DLD1 (cell line): ENCODE measurements around the gene DOCK6.

Source experiments
- in situ Hi-C: cut with HindIII; loops from 2 replicates; pipeline ENCODE4 v1.10.0; 2017; ENCODE audit warnings: low sequenced_read_pairs

The DOCK6 gene

DNA sequence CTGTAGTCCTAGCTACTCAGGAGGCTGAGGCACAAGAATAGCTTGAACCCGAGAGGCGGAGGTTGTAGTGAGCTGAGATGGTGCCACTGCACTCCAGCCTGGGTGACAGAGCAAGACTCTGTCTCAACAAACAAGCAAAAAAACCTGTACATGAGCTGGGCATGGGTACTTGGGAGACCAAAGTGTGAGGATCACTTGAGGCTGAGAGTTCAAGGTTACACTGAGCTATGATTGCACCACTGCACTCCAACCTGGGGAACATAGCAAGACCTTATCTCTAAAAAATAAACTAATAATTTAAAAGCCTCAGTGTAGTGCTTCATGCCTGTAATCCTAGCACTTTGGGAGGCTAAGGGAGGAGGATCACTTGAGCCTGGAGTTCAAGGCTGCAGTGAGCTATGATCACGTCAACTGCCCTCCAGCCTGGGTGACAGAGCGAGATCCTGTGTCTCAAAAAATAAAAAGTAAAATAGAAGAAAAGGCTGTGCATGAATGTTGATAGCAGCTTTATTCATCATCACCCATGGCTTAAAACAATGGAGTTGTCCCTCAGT lies 12.3 kb upstream of the DOCK6 start:
- in situ Hi-C loops, result no loop called here

DNA sequence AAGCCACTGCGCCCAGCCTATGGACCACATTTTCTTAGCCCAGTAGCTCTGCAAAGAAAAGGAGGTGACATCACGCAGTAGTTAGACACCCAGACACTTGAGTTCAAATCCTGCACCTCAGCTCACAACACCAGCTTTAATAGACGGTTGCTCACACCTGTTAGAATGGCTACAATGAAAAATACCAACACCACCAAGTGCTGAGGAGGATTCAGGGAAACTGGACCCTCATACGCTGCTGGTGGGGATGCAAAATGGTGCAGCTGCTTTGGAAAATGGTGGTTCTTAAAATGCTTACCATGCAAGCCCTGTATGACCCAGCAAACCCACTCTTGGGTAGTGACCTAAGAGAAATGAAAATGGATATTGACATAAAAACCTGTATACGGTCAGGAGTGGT lies 11.7 kb upstream of the DOCK6 start:
- in situ Hi-C loops, result no loop called here

- in situ Hi-C loops, result no loop called here
Measured at GRCh38 chr19:11273296-11273695, 11.0 kb upstream of the DOCK6 start.

DNA sequence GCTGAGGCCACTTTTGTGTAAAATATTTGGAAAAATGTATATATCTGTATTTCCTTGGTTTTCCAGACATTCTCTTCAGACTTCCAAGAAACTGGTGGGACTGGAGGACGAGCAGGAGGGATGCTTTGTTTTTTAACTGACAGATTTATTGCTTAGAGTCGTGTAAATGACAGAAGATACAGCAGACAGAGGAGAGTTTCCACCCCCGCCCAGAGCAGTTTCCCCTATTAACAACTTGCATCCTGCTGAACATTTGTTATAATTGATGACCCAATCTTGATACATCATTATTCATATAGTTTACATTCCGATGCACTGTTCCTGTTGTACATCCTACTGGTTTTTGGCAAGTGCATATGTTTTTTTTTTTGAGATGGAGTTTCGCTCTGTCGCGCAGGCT lies 7.1 kb upstream of the DOCK6 start:
- in situ Hi-C loops, result no loop called here

DNA sequence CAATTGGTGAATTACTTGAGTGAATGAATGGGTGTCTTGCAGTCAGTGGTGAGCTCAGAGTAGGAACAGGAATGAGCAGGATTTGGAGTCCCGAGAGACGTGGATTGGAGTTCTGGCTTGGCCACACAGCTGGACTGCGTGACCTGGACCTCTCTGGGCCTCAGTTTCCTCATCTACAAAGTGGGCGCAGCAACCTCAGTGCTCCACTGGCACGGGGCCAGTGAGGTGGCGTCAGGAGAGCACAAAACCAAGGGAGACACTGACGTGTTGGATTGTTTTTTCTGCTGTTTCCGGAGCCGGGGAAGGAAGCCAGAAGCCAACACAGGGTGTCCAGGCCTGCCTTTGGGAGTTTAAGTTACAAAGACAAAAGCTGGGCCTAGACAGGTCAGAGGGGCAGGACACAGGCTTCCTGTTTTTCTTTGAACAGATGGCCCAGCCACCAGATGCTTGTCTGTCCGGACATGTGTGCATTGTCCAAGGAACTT lies 6.5 kb upstream of the DOCK6 start:
- in situ Hi-C loops, result no loop called here

DNA sequence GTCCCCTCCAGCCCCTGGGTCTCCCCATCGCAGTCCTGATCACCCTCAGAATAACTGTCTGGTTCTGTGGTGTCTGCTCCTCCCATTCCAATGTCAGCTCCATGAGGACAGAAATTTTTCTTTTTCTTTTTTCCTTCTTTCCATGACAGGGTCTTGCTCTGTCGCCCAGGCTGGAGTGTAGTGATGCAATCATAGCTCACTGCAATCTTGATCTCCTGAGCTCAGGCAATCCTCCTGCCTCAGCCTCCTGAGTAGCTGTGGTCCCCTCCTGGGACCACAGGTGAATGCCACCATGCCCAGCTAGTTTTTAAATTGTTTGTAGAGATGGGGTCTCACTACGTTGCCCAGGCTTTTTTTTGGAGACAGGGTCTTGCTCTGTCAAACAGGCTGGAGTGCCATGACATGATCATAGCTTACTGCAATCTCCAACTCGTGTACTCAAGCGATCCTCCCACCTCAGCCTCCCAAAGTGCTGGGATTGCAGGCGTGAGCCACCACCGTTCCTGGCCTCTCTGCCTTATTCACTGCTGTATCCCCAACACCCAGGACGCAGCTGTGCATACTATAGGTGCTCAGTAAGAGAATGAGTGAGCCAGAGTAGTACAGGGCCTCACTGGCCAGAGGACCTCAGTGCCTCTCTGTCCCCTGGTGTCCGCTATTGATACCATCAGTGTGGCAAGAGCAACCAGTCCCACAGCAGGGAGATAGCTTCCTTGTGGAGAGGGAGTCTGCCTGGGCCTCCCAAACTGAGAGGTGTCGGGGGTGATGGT lies 5.2 kb upstream of the DOCK6 start:
- in situ Hi-C loops, result no loop called here

DNA sequence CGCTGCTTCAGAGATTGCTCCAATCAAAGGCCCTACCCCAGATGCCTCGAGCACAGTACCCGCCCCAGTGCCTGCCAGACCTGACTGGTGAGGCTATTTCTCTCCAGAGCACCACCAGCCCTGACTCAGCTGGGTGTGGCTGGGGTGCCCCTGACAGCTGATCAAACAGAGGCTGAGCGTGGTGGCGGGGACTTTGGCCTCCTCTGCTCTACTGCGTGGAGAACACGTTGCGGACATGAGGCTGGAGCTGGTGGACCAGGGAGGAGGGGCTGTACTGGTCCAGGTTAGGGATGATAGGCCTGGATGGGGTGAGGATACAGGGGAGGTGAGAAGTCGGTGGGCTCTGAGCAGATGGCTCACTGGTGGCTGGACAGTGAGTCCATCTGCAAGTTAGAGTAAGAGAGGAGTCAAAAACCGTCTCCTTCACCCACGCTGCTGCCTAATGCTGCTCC lies 3.5 kb upstream of the DOCK6 start:
- in situ Hi-C loops, result no loop called here

DNA sequence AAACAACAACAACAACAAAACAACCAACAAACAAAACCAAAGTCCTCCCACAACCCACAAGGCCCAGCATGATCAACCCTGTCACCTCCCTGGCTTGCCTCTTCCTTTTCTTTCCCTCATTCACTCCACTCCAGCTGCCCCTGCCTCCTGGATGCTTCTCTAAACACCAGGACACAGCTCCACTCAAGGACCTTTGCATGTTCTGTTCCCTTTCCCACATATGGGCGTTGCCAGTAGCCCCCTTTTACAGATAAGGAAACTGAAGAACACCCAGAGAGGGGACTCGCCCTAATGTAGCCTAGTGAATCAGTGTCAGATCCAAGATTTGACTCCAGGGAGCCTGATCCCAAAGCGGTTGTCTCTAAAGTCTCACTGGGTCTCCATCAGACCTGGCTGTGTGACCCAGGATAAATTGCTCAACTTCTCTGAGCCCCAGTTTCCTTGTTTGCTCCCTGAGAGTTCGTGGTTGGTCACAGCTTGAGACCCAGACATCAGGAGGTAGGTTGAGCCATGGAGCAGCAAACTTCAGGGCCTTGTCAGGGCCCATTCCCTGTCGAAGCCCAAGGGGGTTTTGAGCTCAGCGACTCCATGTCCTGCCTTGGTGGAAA lies 3.0 kb upstream of the DOCK6 start:
- in situ Hi-C loops, result no loop called here

DNA sequence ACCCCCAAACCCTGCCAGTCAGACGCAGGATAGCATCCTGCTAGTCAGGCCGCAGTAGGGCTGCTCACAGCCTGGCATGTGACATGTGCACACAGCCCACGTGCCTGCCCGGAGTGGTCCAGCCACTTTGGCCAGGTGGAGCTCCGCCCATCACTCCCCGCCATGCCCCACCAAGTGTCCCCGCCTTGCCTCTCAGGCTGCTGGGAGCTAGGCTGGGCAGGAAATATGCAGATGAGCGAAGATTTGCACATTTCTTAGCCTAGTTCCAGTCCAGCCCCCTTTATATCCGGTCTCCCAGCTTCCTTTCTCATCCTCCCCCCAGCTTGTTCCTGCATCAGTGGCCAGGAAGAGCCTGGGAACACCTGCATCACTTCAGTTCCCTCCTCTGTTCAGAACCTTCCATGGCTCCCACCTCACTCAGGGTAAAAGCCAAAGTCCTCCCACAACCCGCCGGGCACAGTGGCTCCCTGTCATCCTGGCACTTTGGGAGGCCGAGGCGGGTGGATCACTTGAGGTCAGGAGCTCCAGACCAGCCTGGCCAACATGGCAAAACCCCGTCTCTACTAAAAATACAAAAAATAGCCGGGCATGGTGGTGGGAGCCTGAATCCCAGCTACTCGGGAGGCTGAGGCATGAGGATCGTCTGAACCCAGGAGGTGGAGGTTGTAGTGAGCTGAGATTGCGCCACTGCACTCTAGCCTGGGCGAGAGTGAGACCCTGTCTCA lies 2.3 kb upstream of the DOCK6 start:
- in situ Hi-C loops, result no loop called here

DNA sequence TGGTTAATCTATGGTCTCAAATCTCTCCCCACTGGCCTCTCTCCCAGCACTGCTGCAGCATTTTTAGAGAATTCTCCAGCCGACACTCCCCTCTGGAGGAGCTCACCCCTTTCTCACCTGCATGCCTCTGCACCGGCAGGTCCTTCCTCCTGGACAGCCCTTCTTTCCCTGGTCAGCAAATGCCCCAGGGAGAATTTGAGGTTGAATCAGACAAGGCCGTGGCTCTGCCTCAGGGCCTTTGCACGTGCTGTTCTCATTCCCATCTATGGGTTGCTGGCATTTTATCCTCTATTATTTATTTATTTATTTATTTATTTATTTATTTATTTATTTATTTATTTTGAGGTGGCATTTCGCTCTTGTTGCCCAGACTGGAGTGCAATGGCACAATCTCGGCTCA lies 1.4 kb upstream of the DOCK6 start:
- in situ Hi-C loops, result no loop called here

- in situ Hi-C loops, result no loop called here
Measured at GRCh38 chr19:11261431-11261970, 823 bp downstream of the DOCK6 start.

DNA sequence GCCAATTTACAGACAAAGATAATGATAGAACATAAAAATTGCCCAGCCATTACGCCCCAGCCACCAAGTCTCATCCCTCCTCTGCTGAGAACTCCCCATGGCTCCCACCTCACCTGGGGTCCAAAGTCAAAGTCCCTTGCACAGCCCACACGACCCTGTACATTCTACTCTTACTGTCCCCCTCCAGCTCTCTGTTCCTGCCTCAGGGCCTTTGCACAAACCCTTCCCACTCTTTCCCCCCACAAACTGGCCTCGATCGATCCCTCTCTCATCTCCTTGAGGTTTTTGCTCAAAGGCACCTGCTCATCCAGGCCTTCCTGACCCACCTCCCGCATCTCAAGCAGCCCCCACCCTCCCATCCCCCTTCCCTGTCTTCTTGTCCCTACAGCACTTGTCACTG lies 1.3 kb downstream of the DOCK6 start:
- in situ Hi-C loops, result no loop called here

- in situ Hi-C loops, result no loop called here
Measured at GRCh38 chr19:11257846-11258380, 4.4 kb downstream of the DOCK6 start.

- in situ Hi-C loops, result no loop called here
Measured at GRCh38 chr19:11256189-11256588, 6.1 kb downstream of the DOCK6 start.

GRCh38 chr19:11254666-11255065 lies 7.7 kb downstream of the DOCK6 start:
- in situ Hi-C loops, result no loop called here

- in situ Hi-C loops, result no loop called here
Measured at GRCh38 chr19:11252665-11253355, 9.5 kb downstream of the DOCK6 start.

DNA sequence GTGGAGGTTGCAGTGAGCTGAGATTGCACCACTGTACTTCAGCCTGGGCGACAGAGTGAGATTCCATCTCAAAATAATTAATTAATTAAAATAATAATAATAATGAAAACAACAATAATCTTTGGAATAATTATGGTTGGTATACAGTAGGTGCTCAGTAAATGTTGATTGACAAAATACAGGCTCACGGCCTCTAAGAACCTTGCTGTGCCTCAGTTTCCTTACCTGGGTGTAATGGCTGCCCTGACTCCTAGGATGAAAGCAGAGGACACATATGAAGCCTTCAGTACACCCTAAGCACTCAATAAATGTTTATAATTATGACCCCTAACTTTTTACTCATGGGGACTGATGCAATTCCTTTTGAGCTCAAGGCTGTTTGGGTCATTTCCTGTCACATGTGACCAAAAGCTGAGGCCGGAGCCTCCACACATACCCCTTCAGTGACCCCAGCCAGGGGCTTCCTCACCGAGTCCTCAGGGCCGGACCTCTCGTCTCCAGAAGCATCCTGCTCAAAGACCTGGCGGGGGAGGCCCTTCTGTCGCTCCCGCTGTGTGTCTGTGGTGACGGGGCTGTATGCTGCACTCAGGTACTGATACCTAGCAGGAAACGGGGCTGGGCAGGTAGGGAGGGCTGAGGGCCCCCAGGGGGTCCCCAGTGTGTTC lies 10.5 kb downstream of the DOCK6 start:
- in situ Hi-C loops, result no loop called here

DNA sequence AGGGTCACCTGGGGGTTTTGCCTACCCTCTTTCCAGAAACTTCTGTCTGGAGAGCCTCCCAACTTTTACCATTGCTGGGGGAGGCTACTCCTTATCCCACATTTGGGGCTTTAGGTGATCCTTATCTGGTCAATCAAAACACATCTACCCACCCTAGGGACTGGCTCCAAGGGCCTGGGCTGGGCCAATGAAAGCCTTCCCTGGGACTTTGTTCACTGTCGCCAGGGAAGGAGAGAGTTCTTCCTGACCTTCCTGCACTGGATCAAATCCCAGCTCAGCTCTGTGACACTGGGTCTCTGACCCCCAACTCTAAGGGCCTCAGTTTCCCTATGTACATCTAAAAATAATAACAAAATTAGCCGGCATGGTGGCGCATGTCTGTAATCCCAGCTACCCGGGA lies 11.1 kb downstream of the DOCK6 start:
- in situ Hi-C loops, result no loop called here

DNA sequence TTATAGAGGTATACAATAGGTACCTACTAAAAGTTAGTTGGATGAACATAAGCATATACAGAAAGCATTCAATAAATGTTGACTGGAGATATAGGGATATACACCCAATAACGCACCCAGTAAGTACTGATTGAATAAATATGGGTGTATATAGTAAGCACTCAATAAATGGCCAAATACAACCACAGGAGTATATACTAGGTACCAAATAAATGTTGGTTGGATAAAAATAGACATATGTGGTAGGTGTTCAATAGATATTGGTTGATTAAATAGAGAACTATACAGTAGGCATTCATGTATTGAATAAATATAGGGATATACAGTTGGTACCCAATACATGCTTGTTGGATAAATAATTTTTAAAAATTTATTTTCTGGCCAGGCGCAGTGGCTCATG lies 13.5 kb downstream of the DOCK6 start:
- in situ Hi-C loops, result no loop called here

GRCh38 chr19:11247934-11248333 lies 14.4 kb downstream of the DOCK6 start:
- in situ Hi-C loops, result no loop called here
